HUDEP-2 (cell line): ENCODE data around the gene MBLAC1.

Source experiments
- DNase-seq, 76 experiments: peaks; one replicate each; lab custom pipeline; 2025; ENCODE audit not compliant: unreplicated experiment in 76 of 76; lab: John Stamatoyannopoulos, UW

MBLAC1 gene

GRCh38 chr7:100166970-100167911 is 40.5 kb downstream of the MBLAC1 start:
- DNase-seq: peak in 1 of 76 experiments; percentile 12

DNA sequence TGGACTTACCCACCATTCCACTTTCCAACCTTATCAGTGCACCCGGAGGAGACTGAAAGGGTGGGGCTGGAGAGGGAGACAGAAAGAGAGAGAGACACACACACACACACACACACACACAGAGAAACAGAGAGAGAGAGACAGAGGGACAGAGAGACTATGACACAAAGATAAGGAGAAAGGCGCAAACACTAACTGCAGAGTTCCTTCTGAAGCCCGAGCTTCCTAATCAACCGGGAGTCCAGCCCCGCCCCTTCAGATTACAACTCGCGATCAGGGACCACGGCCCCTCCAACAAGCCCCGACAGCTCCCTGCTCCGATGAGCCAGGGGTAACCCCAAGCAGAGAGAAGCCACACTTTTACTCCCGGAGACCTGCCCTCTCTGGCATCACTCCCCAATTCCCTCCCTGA is 41.2 kb downstream of the MBLAC1 start:
- DNase-seq: peak in 54 of 76 experiments; percentile 4 to 82 (median 46)

DNA sequence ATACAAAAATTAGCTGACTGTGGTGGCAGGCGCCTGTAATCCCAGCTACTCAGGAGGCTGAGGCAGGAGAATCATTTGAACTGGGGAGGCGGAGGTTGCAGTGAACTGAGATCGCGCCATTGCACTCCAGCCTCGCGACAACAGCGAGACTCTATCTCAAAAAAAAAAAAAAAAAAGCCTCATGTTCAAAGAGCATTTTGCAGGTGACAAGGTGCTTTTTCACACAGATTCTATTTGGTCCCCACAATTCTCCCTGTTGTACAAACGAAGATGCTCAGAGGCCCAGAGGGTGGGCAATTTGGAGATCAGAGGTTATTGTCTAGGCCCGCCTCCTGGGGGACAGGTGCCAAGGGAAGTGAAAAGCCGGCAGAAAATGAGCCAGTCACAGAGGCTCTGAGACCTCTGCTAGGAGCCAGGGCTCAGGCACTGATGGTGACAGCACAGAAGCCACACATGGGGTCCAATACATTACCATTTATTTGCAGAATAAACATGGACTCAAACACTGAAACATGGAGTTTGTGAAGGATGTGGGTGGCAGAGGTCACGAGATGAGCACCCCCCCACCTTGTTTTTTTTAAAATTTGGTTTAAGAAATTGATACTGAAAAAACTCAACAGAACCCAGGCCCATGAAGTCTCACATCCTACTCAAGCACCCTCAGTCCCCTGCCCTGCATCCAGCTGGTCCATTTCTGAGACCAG is 42.5 kb downstream of the MBLAC1 start:
- no peak for DNase-seq

GRCh38 chr7:100170101-100170897 is 43.5 kb downstream of the MBLAC1 start:
- no peak for DNase-seq

DNA sequence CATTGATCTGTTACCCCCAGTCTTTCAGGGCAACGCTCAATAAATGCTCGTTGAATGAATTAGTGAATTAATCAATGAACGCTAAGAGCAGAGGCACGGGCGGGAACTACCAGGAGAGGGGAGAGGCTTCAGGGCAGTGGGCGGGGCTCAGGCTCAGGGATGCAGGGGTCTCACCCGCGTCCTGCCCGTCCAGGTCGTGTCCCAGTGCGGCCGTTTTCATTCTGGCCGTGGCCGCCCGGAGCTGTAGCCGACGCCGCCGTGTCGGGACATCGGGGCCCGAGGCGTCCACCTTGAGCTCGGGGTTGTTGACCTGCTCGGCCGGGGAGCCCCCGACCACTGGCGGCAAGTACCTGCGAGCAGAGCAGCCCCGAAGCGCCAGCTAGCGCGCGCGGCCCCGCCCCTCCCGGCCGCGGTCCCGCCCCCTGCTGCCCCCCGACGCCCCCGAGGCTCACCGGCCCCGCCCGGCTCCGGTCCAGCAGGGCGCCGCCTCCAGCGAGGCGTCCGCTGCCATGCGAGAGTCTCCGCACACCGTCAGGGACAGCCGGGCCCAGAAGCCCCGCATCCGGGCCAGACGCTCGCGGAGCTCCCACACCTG is 44.4 kb downstream of the MBLAC1 start:
- peak in 1 of 76 experiments; percentile 8 for DNase-seq

DNA sequence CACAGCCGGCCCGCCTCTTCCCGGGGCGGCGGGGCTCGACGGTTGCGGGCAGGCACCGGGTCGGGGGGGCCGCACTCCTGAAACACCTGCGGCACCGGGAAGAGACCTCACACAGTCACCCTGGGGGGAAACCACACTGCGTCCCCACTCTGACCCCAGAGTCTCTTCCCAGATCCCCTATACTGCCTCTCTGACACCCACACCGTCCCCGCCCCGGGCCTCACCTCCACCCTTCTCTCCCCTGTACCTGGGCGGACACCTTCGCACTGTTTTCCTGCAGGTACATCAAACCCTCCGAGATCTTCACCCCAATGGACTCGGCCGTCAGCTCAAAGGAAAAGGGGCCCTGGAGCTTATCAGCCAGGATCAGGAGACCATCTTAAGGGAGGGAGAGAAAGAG is 45.1 kb downstream of the MBLAC1 start:
- DNase-seq: no peak

GRCh38 chr7:100173806-100174495 is 47.2 kb downstream of the MBLAC1 start:
- DNase-seq: no peak

DNA sequence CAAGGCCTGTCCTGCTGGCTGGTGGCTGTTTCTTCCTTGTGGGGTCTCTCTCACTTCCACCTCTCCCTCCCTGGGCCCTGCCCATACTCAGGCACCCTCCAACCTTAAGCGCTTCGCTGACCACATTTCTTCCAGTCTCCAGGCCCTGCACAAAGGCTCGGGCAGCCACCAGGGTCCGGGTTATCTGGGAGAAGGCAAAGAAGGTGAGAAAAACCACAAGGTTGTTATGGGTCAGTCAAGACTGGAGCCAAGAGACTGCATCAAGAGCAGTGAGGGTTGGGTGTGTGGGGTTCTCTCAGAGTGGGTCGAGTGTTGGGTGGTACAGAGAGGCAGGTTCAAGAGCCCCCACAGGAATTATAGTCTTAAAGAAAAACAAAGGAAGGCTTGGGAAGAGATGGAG is 47.8 kb downstream of the MBLAC1 start:
- DNase-seq: no peak

DNA sequence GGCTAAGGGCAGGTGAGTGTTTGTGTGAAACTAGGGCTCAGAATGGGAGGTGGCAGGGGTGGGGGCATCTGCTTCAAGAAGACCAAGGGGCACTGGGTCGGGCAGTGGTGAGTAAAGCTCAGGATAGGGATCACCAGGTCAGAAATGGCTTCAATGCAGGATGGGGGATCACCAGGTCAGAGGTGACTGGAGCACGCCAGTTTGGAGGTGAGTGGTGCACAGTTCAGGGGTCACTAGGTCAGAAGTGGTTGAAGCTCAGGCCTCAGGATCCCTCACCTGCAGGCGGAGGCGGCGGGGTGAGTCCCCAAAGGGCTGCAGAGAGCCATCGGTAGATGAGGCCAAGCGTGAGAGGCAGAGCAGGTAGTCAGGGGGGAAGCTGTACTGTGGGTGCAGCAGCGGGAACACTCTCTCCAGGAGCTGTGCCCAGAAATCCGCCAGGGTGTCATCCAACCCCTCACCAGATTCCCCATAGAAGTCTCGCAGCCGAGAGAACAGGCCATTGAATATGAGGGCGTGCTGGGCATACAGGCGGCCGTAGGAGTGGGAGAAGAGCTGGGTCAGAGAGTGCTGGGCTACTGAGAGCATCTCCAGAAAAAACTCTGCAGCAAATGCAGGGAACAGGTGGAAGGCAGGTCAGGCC is 48.6 kb downstream of the MBLAC1 start:
- DNase-seq: no peak

DNA sequence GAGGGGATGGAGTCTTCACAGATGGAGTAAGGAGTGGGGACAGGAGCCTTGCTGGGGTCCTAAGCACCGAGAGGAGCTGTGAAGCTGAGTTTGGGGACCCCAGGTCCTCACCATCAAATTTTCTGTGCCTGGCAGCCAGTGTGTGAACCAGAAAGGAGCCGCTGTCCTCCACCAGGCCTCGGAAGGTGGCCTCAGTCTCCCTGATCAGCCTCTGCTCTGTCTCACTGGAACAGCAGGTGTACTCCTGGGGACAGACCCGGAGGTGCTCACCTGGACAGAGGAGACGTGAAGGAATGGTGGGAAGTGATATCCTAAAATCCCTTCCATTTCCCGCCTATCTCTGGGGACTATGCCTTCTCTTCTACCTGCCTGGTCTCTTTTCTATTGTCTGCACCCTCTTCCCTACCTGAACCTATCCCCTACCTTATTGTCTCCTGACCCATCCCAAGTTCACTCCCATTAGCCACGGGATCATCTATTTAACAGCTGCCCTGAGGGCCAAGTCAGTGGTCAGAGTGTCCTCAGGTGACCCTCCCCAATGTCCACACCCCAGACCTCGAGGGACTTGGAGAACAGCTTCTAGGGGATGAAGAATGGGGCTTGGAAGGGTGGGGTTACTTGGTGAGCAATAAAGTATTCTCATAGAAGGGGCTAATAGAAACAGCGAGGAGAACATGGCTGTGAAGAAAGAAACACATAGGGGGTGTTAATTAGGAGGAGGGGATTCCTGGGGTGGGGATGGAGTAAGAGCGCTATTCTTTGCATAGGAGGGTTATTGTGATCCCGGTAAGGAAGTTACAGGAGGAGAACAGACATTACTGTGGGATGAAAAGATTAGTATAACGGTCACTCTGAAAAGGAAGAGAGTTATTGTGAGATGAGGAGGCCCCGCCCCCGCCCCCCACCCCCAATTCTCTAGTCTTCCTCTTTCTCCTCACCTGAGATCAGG is 49.6 kb downstream of the MBLAC1 start:
- DNase-seq: no peak

DNA sequence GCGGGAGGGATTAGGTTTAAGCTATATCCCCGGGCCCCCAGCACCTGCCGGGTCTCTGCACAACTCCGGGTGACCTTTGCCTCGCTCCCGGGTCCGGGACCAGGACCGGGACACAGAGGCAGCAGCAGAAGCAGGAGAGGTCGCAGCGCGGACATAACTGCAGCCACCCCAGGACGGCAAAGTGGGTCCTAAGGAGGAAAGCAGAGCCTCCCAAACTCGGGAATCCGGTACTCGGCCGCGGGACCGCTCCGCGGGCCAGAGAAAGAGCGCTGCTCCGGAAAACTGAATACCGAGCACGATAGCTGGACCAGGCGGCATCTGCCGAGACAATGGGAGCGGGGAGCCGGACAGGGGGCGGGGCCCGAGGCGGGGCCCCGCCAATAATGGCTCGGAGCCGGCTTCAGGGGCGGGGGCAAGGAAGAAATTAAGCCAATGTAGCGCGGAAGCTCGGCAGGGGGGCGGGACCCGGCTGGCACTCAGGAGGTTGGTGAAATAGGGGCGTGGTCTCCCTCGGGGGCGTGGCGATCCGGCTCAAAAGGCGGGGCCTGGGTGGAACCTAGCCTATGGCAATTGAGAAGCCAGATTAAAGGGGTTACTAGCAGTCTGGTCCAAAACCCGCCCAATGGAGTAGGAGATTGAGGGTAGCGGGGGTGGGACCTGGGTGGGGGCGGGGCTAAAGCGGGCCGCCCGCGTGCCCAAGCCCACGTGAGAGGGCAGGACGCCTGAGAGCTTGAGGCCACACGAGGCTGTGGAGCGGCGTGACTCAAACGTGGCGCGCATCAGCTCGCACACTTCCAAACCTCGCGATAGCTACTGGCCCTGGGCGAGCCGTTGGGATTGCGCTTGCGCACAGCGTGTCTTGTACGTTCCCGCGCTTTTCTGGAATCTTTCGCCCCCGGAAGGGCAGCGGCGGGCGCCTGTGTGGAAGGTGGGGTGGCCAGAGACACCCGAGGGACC is 50.6 kb downstream of the MBLAC1 start, which contains the start of the genes GPC2 and STAG3:
TSS of gene GPC2 (minus strand) at position 337 of the 957 bp plus-strand sequence. CDS start at position 155, 182 bp downstream.
TSS of gene STAG3 (plus strand) at position 874 of the 957 bp plus-strand sequence. CDS start 2,639 bp downstream, outside the sequence.
- peak; percentile 62 to 100 (median 99) for DNase-seq
